GM21825 (cell line): ENCODE data around the gene RPEL1.

Experiments
- ATAC-seq: cut with Tn5 transposase; IDR thresholded peaks from one replicate; pipeline ENCODE4 v1.9.1; 2021; ENCODE audit warnings: mild to moderate bottlenecking, moderate library complexity; ENCODE audit not compliant: unreplicated experiment

The RPEL1 gene

DNA sequence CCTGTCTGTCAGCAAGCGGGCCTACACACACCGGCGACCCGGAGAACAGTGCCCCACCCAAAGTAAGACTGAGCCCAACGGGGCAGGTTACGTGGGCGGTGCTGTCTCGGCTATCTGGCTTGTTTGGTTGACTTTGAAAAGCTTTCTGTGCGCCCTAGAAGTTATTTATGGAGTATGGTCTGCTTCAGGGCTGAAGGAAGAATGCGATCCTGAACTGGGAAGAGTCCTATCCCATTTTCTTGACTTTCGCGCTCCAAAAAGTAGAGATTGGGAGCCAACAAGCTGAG, 32.8 kb downstream of the RPEL1 start:
- no peak for ATAC-seq

DNA sequence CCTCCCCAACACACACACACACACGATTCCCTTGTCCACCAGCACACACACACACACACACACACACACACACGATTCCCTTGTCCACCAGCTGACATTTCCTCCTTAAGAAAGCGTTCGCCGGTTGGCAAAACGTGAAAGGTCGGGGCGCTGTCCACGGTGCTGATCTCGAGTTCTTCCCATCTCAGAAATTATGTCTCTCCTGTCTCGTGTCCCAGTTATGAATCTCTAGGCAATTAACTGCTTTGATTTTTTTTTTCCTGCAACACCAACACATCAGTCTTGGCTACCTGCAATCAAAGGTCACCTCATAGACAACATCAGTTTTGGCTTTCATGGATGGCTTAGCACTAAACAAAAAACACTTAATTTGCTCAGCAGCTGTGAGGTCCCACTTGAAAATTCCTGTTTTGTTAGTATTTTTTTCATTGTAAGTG, 33.2 kb downstream of the RPEL1 start:
- no peak for ATAC-seq

DNA sequence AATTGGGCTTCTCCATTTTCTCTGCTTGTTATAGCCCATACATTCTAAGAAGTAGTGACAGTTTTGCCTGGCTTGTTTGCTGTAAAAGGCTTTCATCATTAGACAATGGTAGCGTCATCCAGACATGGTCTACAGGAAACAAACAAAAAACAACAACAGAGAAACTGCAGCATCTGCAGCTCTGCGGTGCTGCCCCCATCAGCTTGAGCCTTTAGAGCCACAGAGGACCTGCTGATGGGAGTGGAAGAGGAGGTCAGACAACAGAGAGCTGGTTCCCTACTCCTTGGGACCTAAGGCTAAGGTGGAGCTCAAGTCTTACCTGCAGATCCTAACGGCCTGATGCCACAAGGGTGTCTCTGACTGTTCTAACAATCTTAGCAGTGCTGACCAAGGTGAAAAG, 34.3 kb downstream of the RPEL1 start:
- no peak for ATAC-seq

DNA sequence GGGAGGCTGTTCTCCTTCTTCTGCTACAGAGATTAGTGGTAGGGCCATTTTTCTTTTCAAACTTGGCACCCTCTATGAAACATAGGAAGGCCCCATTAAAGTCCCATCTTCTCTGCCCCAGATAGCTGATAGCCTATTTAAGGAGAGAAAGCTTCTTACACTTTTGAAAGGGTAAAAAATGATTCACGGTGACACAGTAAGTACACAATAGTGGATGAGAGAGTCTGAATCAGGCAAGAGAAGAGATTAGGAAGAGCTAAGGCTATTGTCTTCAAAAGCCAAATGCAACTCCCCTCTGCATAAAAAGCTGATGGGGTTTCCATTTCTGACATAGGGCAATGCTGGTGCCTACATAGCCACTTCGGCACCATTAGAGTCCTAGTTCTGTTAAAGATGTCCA, 34.8 kb downstream of the RPEL1 start:
- ATAC-seq: no peak

DNA sequence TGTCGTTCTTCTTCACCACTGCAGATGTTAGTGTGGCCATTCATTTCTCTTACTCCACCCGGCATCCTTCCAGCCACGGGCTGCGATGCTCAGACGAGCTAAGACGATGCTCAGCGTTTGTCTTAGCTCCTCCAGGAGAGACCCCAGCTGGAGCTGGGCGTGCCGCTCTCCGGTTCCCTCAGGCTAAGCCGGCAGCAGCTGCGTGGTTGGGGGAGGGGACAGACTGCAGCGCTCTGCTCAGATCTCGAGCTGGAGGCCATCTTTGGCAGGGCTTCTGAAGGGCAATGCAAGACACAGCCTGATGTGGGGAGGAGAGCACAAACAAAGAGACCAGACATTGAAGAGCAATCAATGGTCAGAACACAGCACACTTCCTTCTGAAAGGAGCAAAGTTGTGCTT, 36.1 kb downstream of the RPEL1 start:
- no peak for ATAC-seq

DNA sequence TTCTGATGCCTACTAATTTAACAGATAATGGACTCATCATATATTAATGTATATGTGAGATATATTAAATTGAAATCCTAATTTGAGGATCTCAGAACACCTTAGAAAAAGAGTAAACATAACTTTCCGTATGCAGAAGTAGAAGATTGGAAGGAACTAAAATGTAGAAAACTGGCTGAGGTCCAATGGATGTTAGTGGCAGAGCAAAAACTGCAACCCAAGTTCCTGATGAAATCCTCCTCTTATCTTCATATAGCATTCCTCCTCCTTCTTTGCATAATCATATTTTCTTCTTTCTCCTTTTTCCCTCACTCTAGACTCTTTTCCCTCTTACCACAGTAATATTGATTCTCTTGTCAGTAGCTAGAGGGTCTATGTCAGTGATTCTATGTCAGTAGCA, 37.3 kb downstream of the RPEL1 start:
- ATAC-seq: no peak

DNA sequence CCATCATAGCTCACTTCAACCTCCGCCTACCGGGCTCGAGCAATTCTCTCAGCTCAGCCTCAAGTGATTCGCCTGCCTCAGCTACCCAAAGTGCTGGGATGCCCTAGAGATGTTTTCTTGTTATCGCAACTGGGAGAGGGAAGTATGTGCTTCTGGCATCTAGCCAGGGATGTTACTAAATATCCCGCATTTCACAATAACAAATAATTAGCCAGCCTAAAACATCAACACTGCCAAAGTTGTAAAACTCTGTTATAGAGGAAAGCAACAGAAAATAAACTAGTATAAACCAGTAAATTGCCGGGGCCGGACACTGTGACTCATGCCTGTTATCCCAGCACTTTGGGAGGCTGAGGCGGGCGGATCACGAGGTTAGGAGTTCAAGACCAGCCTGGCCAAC, 38.5 kb downstream of the RPEL1 start:
- no peak for ATAC-seq

DNA sequence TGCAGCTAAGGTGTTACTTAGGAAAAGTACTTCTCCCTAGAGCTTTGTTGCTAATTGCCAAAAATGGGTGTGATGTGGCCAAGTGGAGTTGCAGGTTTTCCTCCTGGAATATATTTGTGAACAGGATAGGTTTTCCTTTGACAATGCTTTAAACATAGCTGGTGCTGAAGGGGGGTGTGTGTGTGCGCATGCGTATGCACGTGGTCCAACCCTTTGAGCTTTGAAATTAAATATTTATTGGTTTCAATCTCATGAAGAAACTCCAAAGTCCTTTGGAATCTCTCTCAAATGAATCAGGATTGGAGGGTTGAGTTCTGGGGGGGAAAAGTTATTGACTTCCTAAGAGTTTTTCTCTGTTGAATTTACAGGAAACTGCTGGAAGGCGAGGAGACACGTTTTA, 42.3 kb downstream of the RPEL1 start:
- no peak for ATAC-seq

DNA sequence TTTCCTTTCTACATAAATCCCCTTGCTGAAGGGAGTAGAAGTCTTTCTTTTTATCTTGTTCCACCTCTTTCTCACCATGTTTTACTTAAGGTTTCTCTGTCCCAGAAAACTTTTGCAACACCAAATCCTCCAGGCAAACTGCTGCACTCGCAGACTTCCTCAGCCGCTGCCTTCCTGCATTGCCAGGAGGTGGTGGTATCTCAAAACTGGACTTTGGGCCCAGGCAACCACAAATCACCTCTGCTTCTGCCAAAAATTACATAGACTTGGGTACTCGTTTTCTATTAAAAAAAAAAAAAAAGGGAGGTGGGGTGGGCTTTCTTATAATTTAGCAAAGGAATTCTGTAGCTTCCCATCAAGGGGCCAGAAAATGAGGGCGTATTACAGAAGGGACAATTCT, 45.9 kb downstream of the RPEL1 start:
- no peak for ATAC-seq

DNA sequence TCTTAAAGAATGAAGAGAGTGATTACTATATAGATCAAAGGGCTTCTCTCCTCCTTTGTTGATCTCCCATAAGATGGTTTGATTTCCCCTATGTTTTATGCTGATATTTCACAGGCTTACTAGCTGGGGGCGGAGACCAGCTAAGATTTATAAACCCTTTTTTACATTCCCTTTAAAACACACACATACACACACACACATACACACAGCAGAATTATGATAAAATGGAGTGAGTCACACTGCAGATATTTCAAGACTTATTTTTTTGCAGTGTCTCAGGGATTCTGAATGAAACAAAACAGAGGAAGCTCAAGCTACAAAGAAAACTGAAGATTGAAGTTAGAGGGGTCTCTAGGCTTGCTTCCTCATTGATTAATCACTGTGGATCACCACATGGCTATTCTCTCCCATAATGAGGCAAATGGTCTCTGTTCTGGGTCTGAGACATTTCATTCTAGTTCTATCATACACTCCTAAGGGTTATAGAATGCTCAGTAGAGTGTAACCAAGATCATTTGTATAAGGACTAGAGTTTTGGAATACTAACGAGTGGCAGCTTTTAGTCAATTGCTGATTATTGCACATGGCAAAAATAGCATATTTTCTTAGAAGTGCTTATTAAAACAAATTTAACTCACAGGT, 49.8 kb downstream of the RPEL1 start:
- no peak for ATAC-seq
